ENCODE results near the gene OTUD5.

OTUD5 gene

DNA sequence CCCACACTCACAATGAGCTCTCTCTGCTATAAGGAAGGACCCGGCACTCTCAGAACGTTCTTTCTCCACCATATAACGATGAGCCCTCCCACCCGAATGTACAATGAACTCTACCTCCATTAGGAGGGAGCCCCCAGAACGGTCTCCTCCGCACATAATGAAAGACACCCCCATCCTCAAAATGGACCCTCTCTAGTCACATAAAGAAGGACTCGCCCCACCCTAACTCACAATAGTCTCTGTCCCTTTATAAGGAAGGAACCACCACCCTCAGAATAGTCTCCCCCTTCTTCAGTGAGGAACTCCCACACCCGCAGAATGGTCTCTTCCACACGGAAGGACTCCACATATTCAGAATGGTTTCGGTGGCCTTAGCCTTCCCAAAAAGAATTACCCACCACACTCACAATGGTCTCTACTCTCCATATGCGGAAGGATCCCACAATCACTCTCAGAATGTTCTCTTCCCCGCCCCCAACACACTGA lies 46.4 kb downstream of the OTUD5 start:
- H3K27me3 Mint-ChIP-seq (ENCODE audit: low read depth, poor library complexity) = peaks cover 7% of the 10 kb centered on the region

DNA sequence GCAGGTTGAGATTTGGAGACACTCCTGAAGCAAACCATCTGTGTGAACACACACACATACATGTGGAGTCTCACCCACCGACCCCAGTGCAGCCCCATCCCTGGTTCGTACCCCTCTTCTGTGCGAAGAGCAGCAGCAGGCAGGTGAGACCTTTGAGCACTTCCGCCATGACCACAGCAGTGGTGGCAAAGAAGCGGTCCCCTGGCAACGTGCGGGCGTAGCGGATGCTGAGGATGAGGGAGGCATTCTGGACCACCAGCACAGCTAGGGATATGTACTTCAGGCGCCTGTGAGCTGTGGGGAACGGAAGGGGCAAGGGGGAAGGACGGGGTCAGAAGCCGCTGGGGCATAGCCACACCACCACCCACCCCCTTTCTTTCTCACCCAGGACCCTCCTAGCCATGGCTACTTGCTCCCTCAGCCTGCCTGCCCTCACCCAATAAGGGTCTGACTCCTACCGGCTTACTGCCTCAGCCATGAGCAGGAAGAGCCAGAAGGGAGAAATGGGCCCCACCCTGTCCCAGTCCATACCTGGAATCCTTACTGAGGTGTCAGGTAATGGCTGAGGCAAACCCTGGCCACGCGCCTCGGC lies 47.6 kb downstream of the OTUD5 start:
- TF ChIP-seq, protein P1, sequence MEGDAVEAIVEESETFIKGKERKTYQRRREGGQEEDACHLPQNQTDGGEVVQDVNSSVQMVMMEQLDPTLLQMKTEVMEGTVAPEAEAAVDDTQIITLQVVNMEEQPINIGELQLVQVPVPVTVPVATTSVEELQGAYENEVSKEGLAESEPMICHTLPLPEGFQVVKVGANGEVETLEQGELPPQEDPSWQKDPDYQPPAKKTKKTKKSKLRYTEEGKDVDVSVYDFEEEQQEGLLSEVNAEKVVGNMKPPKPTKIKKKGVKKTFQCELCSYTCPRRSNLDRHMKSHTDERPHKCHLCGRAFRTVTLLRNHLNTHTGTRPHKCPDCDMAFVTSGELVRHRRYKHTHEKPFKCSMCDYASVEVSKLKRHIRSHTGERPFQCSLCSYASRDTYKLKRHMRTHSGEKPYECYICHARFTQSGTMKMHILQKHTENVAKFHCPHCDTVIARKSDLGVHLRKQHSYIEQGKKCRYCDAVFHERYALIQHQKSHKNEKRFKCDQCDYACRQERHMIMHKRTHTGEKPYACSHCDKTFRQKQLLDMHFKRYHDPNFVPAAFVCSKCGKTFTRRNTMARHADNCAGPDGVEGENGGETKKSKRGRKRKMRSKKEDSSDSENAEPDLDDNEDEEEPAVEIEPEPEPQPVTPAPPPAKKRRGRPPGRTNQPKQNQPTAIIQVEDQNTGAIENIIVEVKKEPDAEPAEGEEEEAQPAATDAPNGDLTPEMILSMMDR (IDR thresholded peaks at IDR 0.05) = no peak
- H3K9me3 Mint-ChIP-seq = peaks cover 30% of the 10 kb centered on the region
- no peak overlapping the region for H3K4me3 Mint-ChIP-seq
- H3K4me1 Mint-ChIP-seq = peaks cover 27% of the 10 kb centered on the region
- H3K27me3 Mint-ChIP-seq (ENCODE audit: low read depth, poor library complexity) = peaks cover 7% of the 10 kb centered on the region
- H3K36me3 Mint-ChIP-seq (ENCODE audit: low read depth) = peaks cover 9% of the 10 kb centered on the region
- no peak for DNase-seq
- no peak overlapping the region for H3K27ac Mint-ChIP-seq

More for the DNA sequence above, 46.4 kb downstream of the OTUD5 start:
- H3K27ac Mint-ChIP-seq = peak overlapping the region; percentile 83
- no peak for DNase-seq
- TF ChIP-seq, protein P1 (IDR thresholded peaks at IDR 0.05) = no peak
- peak overlapping the region; percentile 93 for H3K4me3 Mint-ChIP-seq
- H3K4me1 Mint-ChIP-seq = peaks cover 27% of the 10 kb centered on the region
- H3K9me3 Mint-ChIP-seq = peaks cover 33% of the 10 kb centered on the region
- H3K36me3 Mint-ChIP-seq (ENCODE audit: low read depth) = peaks cover 9% of the 10 kb centered on the region

DNA sequence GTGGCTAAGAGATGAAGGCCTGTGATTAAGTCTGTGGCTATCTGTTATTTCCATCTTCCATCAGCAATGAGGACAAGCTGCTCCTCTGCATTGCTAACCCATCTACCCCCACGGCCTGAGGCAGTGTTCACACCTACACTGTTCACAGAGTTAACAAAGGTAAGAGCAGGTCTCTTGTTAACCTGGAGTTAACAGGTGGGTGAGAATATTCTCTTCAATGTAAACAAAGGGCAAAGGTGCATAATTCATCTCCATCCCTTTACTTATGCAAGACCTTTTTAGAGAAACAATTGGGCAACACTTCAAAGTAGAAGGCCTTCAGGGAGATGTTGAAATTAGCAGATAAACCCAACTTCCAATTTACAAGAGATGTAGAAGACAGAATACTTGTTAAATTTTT lies 48.8 kb downstream of the OTUD5 start:
- Mint-ChIP-seq H3K36me3 (ENCODE audit: low read depth) (peaks cover 13% of the 10 kb centered on the region), H3K27me3 (ENCODE audit: low read depth, poor library complexity) (peaks cover 7% of the 10 kb centered on the region), H3K4me1 (peaks cover 27% of the 10 kb centered on the region), H3K4me3 (no peak overlapping the region), H3K9me3 (peaks cover 27% of the 10 kb centered on the region), H3K27ac (no peak overlapping the region)
- DNase-seq = no peak
- TF ChIP-seq, protein P1 (IDR thresholded peaks at IDR 0.05) = no peak

DNA sequence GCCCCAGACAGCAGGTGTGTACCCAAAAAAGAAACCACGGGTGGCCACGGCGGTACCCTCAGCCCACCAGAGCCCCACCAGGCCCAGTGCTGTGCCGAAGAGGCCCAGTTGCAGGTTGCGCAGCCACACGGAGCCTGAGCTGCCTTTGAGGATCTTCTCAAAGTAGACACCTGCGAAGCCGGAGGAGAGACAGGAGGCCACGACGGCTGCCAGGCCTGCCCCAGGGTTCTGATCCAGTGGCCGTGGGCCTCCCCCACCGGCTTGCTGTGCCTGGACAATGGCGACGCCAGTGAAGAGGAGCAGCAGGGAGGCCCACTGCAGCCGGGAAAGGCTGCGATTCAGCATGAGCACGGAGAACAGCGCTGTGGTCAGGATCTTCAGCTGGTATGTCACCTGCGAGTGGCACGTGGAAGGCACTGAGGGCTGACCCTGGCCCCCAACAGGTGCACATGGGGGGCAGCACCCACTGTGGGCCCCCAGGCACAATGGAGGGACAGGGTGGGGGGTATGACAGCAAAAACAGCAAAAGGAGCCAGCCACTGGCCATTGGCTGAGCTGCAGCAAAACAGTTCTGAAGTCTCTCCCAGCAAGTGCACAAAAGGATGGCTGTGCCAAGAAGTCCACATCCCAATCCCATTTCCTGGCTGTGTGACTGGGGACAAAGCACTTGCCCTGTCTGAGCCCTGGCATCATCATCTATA lies 52.2 kb downstream of the OTUD5 start:
- Mint-ChIP-seq H3K27me3 (ENCODE audit: low read depth, poor library complexity) (no peaks in the 10 kb centered on the region), H3K4me3 (no peak overlapping the region), H3K27ac (no peak overlapping the region), H3K9me3 (peaks cover 33% of the 10 kb centered on the region), H3K36me3 (ENCODE audit: low read depth) (peaks cover 34% of the 10 kb centered on the region), H3K4me1 (peaks cover under 1% of the 10 kb centered on the region)
- DNase-seq = no peak
- TF ChIP-seq, protein P1 (IDR thresholded peaks at IDR 0.05) = no peak

DNA sequence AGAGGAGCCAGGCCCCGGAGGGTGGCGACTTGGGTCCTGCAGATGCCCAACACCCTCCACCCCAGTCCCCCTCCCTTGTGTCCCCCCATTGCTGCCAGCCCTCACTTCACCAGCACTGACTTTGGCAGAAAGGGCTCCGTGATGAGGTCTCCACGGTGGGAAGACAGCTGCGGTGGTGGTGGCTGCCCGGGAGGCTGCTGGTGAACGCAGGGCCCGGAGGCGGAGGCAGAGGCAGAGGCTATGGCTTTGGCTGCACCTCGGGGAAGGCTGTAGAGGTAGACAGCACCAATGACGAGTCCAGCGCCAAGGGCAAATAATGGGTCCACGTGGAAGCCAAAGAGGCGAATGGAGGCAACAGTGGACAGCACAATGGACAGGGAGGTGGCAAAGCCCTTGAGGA lies 52.8 kb downstream of the OTUD5 start:
- H3K9me3 Mint-ChIP-seq = peaks cover 33% of the 10 kb centered on the region
- H3K4me1 Mint-ChIP-seq = no peaks in the 10 kb centered on the region
- peaks cover 34% of the 10 kb centered on the region for H3K36me3 Mint-ChIP-seq (ENCODE audit: low read depth)
- no peak overlapping the region for H3K4me3 Mint-ChIP-seq
- H3K27me3 Mint-ChIP-seq (ENCODE audit: low read depth, poor library complexity) = no peaks in the 10 kb centered on the region
- no peak overlapping the region for H3K27ac Mint-ChIP-seq
- TF ChIP-seq, protein P1 (IDR thresholded peaks at IDR 0.05) = no peak
- DNase-seq = no peak
